Activated B cell treated with CpG ODN at 0.5 μM for 24 hours (primary cell): ENCODE measurements around the gene HSPA4. TPM values are rescaled to one million over a fixed set of nuclear protein-coding genes. Genes with fewer than 3 reads are reported as not detected.

Experiments
- ATAC-seq: fragments of 200-7000 bp; cut with Tn5 transposase; one replicate; pipeline ENCODE4 v1.10.0; 2021; ENCODE audit warnings: low read depth, mild to moderate bottlenecking, moderate library complexity
- CTCF ChIA-PET: fragments of 350-600 bp; sonication (Branson Sonifier 250); formaldehyde crosslinking; loops from one replicate; lab custom pipeline; 2021; ENCODE audit warnings: antibody characterized with exemption; lab: Charles Lee
- POLR2A ChIA-PET: fragments of 350-600 bp; sonication (Branson Sonifier 250); formaldehyde crosslinking; loops from one replicate; lab custom pipeline; 2021; ENCODE audit warnings: antibody characterized with exemption; lab: Charles Lee
- DNase-seq: peaks from one replicate; pipeline ENCODE4 v3.0.0; 2022
- H3K27ac Mint-ChIP-seq: one replicate; pipeline ENCODE4 v1.8.0; 2020; ENCODE audit warnings: mixed read lengths
- H3K27me3 Mint-ChIP-seq: one replicate; pipeline ENCODE4 v1.8.0; 2021; ENCODE audit warnings: mixed read lengths
- H3K36me3 Mint-ChIP-seq: one replicate; pipeline ENCODE4 v1.8.0; 2021; ENCODE audit warnings: low read depth, mixed read lengths
- H3K4me1 Mint-ChIP-seq: one replicate; pipeline ENCODE4 v1.8.0; 2021; ENCODE audit warnings: mixed read lengths
- H3K4me3 Mint-ChIP-seq: one replicate; pipeline ENCODE4 v1.8.0; 2020; ENCODE audit warnings: mild to moderate bottlenecking, mixed read lengths
- H3K9me3 Mint-ChIP-seq: one replicate; pipeline ENCODE4 v1.8.0; 2020; ENCODE audit warnings: mixed read lengths
- intact Hi-C: fragments of 100-400 bp; cut with micrococcal nuclease; formaldehyde crosslinking; loops from one replicate; pipeline ENCODE4 v1.15.1; 2024
- total RNA-seq: library from RNA; stranded (reverse); gene quantifications from 2 replicates; pipeline ENCODE4 v1.2.3, GENCODE V29; 2022
- TF ChIP-seq, protein P1 (sequence below): fragments of 200-600 bp; IDR thresholded peaks from one replicate; pipeline ENCODE4 v1.8.0; 2022; ENCODE audit warnings: antibody characterized with exemption, mild to moderate bottlenecking

Gene HSPA4
- total RNA-seq, 1 donor from 2014 or later: 152 TPM

DNA sequence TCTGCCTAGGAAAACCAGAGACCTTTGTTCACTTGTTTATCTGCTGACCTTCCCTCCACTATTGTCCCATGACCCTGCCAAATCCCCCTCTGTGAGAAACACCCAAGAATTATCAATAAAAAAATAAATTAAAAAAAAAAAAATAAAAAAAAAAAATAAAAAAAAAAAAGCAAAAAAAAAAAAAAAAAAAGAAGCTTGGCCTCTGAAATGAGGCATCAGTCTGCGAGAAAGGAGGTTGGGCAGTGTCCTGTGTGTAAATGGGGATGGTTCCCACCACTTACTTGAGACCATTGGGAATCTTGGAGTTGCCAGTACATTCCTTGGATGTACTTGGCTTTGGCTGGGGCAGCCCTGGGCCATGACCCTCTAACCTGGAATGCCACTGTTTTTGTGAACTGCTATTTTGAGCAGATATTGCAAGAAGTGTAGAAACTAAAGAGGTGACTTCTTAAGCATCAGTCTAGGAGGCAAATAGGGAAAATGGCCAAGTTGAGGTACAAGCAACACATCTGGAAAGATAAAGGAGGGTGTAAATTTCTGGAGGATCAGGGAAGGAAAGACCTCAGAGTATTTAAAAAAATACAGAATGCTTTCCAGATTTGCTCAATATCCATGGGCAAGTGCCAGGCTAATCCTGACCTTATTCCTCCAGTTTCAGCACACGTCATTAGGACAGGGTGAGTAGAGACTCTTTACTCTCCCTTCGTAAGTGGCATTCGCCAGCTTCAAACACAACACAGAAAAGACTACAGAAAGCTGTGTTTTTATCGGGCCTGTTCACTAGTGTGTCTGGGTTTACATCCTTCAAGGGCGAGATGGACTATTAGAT lies 58.1 kb downstream of the HSPA4 start:
- peaks cover 9% of the 10 kb centered on the region for H3K36me3 Mint-ChIP-seq
- TF ChIP-seq, protein P1, sequence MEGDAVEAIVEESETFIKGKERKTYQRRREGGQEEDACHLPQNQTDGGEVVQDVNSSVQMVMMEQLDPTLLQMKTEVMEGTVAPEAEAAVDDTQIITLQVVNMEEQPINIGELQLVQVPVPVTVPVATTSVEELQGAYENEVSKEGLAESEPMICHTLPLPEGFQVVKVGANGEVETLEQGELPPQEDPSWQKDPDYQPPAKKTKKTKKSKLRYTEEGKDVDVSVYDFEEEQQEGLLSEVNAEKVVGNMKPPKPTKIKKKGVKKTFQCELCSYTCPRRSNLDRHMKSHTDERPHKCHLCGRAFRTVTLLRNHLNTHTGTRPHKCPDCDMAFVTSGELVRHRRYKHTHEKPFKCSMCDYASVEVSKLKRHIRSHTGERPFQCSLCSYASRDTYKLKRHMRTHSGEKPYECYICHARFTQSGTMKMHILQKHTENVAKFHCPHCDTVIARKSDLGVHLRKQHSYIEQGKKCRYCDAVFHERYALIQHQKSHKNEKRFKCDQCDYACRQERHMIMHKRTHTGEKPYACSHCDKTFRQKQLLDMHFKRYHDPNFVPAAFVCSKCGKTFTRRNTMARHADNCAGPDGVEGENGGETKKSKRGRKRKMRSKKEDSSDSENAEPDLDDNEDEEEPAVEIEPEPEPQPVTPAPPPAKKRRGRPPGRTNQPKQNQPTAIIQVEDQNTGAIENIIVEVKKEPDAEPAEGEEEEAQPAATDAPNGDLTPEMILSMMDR: no peak
- peaks cover 59% of the 10 kb centered on the region for H3K4me1 Mint-ChIP-seq
- no peaks in the 10 kb centered on the region for H3K9me3 Mint-ChIP-seq
- no peaks in the 10 kb centered on the region for H3K27me3 Mint-ChIP-seq
- H3K27ac Mint-ChIP-seq: peak overlapping the region; percentile 22
- ATAC-seq (no peak), DNase-seq (no peak)
- ChIA-PET POLR2A (interaction anchor here (0.6 kb wide), 1 partner anchor 819 kb away, joined by 3 read pairs; no protein-coding TSS in a partner anchor), CTCF (interaction anchor here (0.9 to 2.5 kb wide), 11 partner anchors 238 to 1030 kb away, joined by 3 to 11 read pairs (median 5); no protein-coding TSS in a partner anchor)
- no peak overlapping the region for H3K4me3 Mint-ChIP-seq
- intact Hi-C loops: loop anchor here (2.0 to 10.0 kb wide), 8 partner anchors 287 to 1115 kb away; partner anchors contain the start of genes IRF1 and PPP2CA

DNA sequence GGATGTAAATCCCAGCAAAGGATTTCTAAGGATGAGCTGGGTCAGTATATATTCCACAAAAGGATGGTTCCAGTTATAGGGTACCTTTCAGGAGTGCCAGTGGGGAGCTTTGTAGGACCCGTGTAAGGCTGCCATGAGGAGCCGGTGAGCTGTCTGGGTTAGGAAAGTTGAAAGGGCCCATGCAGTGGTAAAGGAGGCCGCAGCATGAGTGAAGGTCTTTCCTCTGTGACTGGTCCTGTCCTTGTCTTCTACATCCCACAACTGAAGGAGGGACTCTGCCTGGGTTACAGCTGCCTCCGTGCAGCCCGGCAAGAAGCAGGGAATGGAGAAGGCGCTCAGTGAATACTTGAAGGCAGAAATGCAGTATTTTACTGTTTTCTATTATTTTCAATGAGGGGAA lies 58.9 kb downstream of the HSPA4 start:
- no peak for ATAC-seq
- Mint-ChIP-seq H3K27me3 (no peaks in the 10 kb centered on the region), H3K4me3 (no peak overlapping the region), H3K4me1 (peaks cover 51% of the 10 kb centered on the region), H3K36me3 (peaks cover under 1% of the 10 kb centered on the region), H3K9me3 (no peaks in the 10 kb centered on the region), H3K27ac (peak overlapping the region; percentile 68)
- TF ChIP-seq, protein P1: no peak
- intact Hi-C loops: loop anchor here (1.0 to 10.0 kb wide), 12 partner anchors 177 to 1030 kb away; no protein-coding TSS in a partner anchor
- CTCF ChIA-PET: interaction anchor here (0.9 to 2.5 kb wide), 12 partner anchors 19 to 1030 kb away, joined by 3 to 11 read pairs (median 4); no protein-coding TSS in a partner anchor
- no peak for DNase-seq
- POLR2A ChIA-PET: no interaction called here

DNA sequence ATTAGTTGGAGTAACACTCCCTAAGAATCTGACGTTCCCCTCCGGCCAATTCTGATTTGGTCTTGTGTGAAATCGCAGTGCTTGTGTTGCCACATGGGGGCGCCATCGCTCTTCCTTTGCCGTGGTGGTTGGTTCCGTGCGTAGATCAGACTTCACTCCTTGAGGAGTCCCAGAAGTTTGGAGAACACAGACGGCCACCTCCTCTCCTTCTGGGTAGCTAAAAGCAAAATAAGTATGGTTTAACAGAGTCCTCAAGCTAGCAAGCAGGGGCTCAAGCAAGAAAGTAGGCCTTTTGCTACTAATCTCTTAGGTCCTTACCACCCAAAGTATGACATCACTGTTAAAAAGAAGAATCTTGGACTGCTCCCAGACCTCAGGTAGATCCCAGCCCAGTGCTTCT lies 59.5 kb downstream of the HSPA4 start:
- Mint-ChIP-seq H3K4me3 (peak overlapping the region; percentile 33), H3K9me3 (no peaks in the 10 kb centered on the region), H3K27ac (peak overlapping the region; percentile 68), H3K27me3 (no peaks in the 10 kb centered on the region), H3K36me3 (no peaks in the 10 kb centered on the region), H3K4me1 (peaks cover 45% of the 10 kb centered on the region)
- TF ChIP-seq, protein P1: peak; percentile 77
- peak; percentile 73 for DNase-seq
- ChIA-PET POLR2A (interaction anchor here (0.5 kb wide), 1 partner anchor 871 kb away, joined by 4 read pairs; no protein-coding TSS in a partner anchor), CTCF (interaction anchor here (0.6 to 2.5 kb wide), 13 partner anchors 18 to 1029 kb away, joined by 3 to 11 read pairs (median 4); no protein-coding TSS in a partner anchor)
- intact Hi-C loops: loop anchor here (1.0 to 10.0 kb wide), 12 partner anchors 176 to 1030 kb away; no protein-coding TSS in a partner anchor
- peak; percentile 53 for ATAC-seq

DNA sequence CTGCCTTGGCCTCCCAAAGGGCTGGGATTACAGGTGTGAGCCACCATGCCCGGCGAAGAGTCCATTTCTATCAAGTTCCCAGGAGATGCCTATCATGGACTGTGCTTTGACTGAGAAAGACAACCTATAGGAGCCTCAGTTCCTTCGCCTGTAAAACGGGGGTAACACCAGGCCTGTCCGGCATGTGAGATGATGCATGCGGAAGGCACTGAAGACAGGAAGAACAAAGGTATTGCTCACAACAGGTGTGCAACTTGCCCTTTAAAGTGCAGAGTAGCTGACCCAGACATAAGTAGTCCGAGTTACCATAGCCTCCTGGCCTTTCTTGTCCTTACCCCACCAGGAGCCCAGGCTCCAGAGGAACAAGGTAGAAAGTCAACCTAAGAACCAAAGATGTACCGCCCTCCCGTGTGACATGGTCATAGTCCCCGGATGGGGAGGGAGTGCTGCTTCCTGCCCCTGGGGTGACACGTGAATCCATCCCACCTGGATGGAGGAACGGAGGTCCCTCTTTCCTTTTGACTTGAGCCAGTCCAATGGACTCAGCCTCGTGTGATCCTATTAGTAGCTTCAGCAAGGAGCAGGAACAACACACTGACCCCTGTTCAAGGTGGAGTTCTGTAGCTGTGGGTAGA lies 60.3 kb downstream of the HSPA4 start:
- H3K27me3 Mint-ChIP-seq: no peaks in the 10 kb centered on the region
- POLR2A ChIA-PET: interaction anchor here (0.6 to 1.3 kb wide), 4 partner anchors 61 to 860 kb away, joined by 3 to 7 read pairs (median 4); partner anchors contain the start of gene HSPA4
- no peak overlapping the region for H3K4me3 Mint-ChIP-seq
- no peak for DNase-seq
- no peaks in the 10 kb centered on the region for H3K9me3 Mint-ChIP-seq
- no peaks in the 10 kb centered on the region for H3K36me3 Mint-ChIP-seq
- H3K27ac Mint-ChIP-seq: peak overlapping the region; percentile 19
- no peak for ATAC-seq
- intact Hi-C loops: loop anchor here (5.0 to 10.0 kb wide), 2 partner anchors 310 to 443 kb away; no protein-coding TSS in a partner anchor
- TF ChIP-seq, protein P1: no peak
- H3K4me1 Mint-ChIP-seq: peaks cover 36% of the 10 kb centered on the region
- CTCF ChIA-PET: interaction anchor here (0.7 to 2.2 kb wide), 6 partner anchors 175 to 858 kb away, joined by 3 to 10 read pairs (median 4); no protein-coding TSS in a partner anchor
